Measurements from ENCODE around the gene COL9A2. TPM values are rescaled to one million over a fixed set of nuclear protein-coding genes. Genes with fewer than 3 reads are reported as not detected.

The COL9A2 gene
- total and polyA plus RNA-seq, 3 donors from 2014 or later: 3.5 to 7.2 (median 5.1) TPM

DNA sequence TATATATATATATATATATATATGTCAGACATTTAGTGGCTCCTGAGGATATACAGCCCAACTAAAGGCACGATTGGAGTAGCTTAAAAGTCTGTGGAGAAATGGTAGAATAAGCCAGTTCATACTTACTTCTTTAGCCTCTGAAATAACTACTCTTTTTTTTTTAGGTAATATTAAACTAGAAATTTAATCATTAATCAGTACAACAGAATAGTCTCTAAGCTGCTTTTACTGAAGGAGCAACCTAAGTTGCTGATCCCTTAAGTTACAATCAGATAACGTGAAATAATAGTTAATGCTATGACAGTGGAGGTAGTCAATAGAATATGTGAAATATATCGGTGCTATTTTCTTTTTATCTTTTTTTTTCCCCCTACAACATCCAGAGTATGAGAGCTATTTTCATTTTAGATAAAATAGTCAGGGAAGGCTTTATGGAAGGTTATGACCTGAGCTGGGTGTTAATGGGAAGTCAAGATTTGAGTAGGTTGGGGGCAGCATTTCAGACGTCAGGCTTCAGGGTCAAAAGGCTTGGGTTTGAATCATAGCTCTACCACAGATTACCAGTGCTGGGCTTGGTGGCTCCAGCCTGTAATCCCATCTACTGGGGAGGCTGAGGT lies 43.4 kb downstream of the COL9A2 start:
- Histone ChIP-seq H3K4me1 (no peaks in the 10 kb centered on the region), H3K27ac (no peak overlapping the region), H3K4me3 (no peak overlapping the region), H3K9me3 (no peaks in the 10 kb centered on the region), H3K27me3 (no peaks in the 10 kb centered on the region), H3K36me3 (ENCODE audit: low read depth, missing control alignments) (no peaks in the 10 kb centered on the region)
- WGBS, 2 donors: 82 to 83% methylated on average over 4 of the region's 4 CpGs
- intact Hi-C loops (cut with DNase I; ENCODE audit: low total_unique reads): no loop called here
- no peak for DNase-seq
- TF ChIP-seq POLR2A (IDR thresholded peaks at IDR 0.05): no peak
- TF ChIP-seq, protein P1, sequence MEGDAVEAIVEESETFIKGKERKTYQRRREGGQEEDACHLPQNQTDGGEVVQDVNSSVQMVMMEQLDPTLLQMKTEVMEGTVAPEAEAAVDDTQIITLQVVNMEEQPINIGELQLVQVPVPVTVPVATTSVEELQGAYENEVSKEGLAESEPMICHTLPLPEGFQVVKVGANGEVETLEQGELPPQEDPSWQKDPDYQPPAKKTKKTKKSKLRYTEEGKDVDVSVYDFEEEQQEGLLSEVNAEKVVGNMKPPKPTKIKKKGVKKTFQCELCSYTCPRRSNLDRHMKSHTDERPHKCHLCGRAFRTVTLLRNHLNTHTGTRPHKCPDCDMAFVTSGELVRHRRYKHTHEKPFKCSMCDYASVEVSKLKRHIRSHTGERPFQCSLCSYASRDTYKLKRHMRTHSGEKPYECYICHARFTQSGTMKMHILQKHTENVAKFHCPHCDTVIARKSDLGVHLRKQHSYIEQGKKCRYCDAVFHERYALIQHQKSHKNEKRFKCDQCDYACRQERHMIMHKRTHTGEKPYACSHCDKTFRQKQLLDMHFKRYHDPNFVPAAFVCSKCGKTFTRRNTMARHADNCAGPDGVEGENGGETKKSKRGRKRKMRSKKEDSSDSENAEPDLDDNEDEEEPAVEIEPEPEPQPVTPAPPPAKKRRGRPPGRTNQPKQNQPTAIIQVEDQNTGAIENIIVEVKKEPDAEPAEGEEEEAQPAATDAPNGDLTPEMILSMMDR (IDR thresholded peaks at IDR 0.05): no peak

DNA sequence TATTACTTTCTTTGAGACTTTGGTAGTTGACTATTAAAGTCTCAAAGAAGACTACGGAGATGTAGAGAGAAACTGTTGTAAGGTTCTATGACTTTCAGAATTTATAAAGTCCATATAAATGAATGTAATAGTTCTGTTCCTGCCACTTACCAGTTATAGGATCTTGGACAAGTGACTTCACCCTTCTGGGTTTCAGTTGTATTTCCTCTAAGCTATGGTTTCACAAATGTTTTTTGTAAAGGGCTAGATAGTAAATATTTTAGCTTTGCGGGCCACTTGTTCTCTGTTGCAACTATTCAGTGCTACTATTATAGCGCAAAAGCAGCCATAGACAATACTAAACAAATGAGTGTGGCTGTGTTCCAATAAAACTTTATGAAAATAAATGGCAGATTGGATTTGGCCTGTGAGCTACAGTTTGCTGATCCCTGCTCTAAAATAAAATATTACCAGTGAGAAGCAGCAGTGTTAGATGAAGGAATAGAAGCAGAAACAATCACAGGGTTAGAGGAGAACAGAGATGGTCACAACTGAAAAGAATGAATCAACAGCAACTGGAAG lies 44.4 kb downstream of the COL9A2 start:
- no peaks in the 10 kb centered on the region for H3K9me3 ChIP-seq
- no peak overlapping the region for H3K27ac ChIP-seq
- H3K36me3 ChIP-seq (ENCODE audit: low read depth, missing control alignments): no peaks in the 10 kb centered on the region
- H3K27me3 ChIP-seq: no peaks in the 10 kb centered on the region
- 93 to 95% methylated on average over 3 of the region's 3 CpGs for WGBS, 2 donors
- intact Hi-C loops (cut with DNase I; ENCODE audit: low total_unique reads): no loop called here
- TF ChIP-seq POLR2A (IDR thresholded peaks at IDR 0.05): no peak
- H3K4me3 ChIP-seq: no peak overlapping the region
- no peaks in the 10 kb centered on the region for H3K4me1 ChIP-seq
- DNase-seq: no peak

DNA sequence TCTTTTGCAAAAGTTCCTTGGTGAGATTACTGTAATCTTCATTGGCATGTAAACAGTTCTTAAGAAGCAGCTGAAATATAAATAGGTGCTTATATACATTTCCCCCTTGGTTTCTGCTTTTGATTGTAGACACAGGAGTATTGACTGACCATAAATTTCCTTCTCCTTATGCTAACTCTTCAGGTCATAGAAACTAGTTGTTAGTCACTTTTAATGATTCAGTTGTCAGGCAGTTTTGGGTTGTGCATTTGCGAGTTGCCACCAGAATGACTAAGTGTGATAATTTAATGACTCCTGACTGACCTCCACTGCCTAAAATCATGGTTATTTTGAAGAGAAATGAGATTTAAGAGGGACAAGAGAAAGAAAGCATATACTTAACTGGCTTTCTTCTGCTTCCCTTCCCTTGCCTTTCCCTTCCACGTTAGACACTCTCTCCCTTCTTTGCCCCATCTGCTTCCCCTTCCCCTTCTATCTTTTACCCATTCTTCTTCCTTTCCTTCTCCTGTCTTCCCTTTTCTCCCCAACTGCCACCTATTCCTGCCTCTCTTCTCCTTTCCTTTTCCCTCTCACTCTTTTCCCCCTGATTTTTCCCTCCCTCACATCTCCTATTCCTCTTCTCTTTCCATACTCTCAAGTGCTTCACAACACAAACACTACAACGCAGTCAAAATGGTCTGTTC lies 46.8 kb downstream of the COL9A2 start:
- no peak for DNase-seq
- Histone ChIP-seq H3K9me3 (no peaks in the 10 kb centered on the region), H3K4me3 (no peak overlapping the region), H3K27ac (no peak overlapping the region), H3K27me3 (no peaks in the 10 kb centered on the region), H3K36me3 (ENCODE audit: low read depth, missing control alignments) (no peaks in the 10 kb centered on the region), H3K4me1 (no peaks in the 10 kb centered on the region)
- intact Hi-C loops (cut with DNase I; ENCODE audit: low total_unique reads): no loop called here
- no peak for TF ChIP-seq POLR2A (IDR thresholded peaks at IDR 0.05)
- TF ChIP-seq, protein P1 (IDR thresholded peaks at IDR 0.05): no peak
- WGBS, 2 donors: 76 to 94% methylated on average over 3 of the region's 3 CpGs

DNA sequence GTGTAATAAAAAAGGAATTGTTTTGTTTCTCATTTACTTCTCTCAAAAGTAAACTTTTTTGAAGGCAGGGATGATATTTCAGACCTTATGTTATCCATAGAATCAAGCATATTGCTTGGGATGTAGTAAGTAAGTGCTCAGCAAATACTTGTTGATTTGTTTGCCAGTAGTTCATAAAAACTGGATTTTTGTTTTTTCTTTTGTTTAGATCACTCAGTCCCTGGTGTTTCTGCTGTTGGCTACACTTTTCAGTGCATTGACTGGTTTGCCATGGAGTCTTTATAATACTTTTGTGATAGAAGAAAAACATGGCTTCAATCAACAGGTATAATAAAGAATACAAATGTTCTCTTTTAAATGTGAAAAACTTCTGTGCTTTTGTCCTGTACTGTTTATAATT lies 48.9 kb downstream of the COL9A2 start:
- Histone ChIP-seq H3K4me1 (no peaks in the 10 kb centered on the region), H3K4me3 (no peak overlapping the region), H3K27me3 (no peaks in the 10 kb centered on the region), H3K9me3 (no peaks in the 10 kb centered on the region), H3K27ac (no peak overlapping the region), H3K36me3 (ENCODE audit: low read depth, missing control alignments) (no peaks in the 10 kb centered on the region)
- no peak for TF ChIP-seq POLR2A (IDR thresholded peaks at IDR 0.05)
- TF ChIP-seq, protein P1 (IDR thresholded peaks at IDR 0.05): no peak
- intact Hi-C loops (cut with DNase I; ENCODE audit: low total_unique reads): no loop called here
- DNase-seq: no peak

DNA sequence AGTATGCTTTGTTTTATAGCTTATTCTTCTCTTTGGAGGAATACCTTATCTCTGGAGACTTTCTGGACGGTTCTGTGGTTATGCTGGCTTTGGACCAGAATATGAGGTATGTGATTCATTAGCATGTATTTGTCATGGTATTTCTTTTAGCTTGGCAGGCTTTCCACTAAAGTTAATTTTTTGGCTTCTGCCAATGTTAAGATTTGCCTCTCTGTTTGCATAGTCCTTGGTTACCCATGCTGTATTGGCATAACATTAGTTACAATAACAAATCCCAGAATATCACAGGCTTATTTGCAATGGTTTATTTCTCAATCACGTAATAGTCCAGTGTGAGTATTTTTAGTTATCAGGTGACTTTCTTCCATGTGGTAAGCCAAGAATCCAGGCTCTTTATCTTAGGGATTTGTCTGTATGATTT lies 49.3 kb downstream of the COL9A2 start:
- no peaks in the 10 kb centered on the region for H3K27me3 ChIP-seq
- no peak overlapping the region for H3K27ac ChIP-seq
- H3K4me3 ChIP-seq: no peak overlapping the region
- H3K36me3 ChIP-seq (ENCODE audit: low read depth, missing control alignments): no peaks in the 10 kb centered on the region
- no peaks in the 10 kb centered on the region for H3K9me3 ChIP-seq
- TF ChIP-seq, protein P1 (IDR thresholded peaks at IDR 0.05): no peak
- TF ChIP-seq POLR2A (IDR thresholded peaks at IDR 0.05): no peak
- intact Hi-C loops (cut with DNase I; ENCODE audit: low total_unique reads): no loop called here
- no peaks in the 10 kb centered on the region for H3K4me1 ChIP-seq
- no peak for DNase-seq
- 44 to 48% methylated on average over 2 of the region's 2 CpGs for WGBS, 2 donors

Data from testis (tissue), 3 donors.